CD4-positive, alpha-beta T cell treated with Interferon alpha-2 for 1 hour (primary cell): ENCODE results near the gene MGP.

Experiments
- DNase-seq, 2 donors: peaks; one replicate each; pipeline ENCODE4 v3.0.0-alpha.2; 2020 to 2022

MGP gene

DNA sequence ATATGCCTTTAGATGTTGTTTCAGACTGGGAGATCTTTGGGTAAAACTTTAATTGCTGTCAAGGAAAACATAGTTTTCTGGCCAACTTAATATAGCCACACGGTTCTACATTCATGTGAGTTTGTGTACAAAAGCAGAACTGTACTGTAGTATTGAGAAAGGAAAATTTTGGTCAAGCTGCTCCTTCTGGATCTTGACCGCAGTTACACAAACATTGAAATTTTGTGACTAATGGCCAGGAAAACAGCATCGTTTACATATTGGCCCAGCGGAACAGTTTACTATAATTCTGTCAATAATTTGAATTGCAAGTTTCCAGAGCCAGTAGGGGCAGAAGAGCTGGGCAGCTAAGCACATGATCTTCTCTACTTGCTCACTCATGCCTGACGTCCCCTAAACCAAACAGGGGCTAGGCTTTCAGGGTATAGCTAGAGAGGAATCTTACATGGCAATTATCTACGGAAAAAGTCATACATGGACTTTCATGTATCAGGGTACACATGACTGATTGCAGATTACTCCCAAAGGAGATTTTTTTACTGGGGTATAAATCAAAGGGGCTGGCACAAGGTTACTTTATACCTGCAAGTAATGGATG is 31.0 kb downstream of the MGP start:
- DNase-seq = no peak

DNA sequence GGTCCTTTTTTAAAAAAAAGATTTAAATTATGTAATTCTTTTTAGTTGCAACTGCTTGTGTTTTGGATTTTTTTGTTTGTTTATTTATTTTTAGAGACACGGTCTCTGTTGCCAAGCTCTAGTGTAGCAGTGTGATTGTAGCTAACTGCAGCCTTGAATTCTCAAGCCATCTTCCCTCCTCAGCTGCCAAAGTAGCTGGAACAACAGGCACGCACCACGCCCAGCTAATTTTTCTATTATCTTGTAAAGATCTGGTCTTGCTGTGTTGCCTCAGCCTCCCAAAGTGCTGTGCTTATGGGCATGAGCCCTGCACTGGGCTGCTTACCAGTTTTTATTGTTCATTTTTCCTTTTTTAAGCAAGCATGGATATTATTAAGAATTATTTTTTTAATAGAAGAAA is 31.7 kb downstream of the MGP start:
- DNase-seq = no peak

DNA sequence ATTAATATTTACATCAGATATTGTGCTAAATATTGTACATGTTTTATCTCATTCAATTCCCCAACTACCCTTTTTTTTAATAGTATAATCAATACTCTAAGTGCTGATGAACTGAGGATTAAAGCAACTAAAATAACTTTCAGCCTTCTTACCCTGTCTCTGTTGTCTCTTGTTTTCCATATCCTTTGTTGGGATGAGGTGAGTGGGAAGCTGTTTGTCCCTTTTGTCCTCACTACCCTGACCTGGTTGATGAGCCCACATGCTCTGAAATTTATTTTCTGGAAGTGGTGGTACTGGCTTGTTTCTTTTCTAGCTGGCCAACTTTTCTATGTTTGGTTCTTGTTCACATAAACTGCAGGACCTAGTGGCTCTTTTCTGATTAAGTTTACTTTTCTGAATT is 32.8 kb downstream of the MGP start:
- DNase-seq = no peak

DNA sequence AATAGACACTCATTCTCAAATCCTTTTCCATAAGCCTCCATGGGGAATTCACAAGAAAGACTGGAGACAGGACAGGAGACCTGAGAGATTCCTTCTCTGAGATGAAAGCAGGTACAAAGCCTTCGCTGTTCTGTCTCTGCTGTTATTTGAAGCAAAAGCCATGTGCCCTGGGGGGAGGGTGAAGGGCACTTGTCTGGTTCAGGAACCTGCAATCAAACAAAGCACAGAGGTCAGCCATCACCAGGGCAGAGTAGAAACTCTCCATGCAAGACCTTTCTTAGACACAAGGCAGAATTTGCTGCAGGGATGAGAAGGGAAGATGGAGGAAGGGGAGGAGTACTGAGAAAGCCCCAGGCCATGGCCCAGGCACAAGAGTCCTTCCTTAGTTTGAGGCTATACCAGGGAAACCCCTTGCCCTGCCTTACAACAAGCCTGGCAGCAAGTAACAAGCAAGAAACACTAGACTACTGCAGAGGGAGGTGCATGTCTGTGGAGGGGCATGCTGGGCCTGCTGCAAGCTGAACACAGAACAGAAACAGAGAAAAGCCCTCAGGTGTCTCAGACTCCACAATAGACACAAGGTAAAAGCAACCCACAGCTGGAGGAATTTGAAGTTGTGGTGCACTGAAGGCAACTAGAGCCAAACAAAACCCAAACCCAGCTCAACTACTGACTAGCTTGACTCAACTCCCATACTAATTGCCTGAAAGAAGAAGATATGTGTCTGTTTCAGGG is 34.6 kb downstream of the MGP start:
- no peak for DNase-seq

DNA sequence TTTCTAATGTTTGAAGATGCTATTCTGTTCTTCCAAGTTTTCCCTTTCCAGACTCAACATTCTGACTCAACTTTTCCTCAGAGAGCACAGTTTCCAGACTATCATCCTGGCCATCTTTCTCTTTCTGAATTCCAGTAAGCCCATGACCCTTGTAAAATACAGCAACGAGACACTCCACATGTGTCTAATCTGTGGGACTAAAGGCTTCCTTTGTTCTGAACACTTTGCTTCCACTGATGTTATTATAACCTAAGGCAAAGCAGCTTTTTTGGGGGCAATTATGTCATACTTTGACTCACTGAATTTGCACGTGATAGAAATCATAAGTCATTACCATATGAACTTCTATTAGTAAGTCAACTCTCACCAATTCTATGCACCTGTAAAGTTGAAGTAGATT is 36.0 kb downstream of the MGP start:
- no peak for DNase-seq

DNA sequence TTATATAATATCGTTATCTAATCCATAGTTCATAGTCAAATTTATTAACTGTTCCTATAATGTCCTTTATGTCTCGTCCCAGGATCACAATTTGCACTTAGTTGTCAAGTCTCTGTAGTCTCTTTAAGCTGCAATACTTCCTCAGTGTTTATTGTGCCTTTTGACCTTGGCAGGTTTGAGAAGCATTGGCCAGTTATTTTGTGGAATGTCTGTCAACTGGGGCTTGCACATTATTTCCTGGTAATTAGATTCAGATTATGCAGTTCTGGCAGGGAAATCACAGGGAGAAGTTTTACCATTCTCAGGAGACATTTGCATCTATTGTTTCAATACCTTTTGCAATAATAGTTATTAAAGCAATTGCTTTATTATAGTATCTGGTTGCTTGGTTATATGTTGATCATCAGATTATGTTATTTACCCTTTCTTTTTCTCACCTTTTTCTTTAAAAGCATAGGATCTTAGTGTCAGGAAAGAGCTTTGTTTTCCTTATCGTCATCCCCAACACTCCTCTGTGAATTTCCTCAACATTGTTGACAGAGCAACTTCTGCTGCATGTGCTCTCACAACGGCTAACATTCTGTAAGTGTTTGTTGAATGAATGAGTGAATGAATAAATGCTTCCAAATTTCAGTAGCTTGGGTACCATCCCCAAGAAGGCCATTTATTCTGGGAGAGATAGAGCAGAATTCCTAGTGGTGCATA is 38.6 kb downstream of the MGP start:
- no peak for DNase-seq

DNA sequence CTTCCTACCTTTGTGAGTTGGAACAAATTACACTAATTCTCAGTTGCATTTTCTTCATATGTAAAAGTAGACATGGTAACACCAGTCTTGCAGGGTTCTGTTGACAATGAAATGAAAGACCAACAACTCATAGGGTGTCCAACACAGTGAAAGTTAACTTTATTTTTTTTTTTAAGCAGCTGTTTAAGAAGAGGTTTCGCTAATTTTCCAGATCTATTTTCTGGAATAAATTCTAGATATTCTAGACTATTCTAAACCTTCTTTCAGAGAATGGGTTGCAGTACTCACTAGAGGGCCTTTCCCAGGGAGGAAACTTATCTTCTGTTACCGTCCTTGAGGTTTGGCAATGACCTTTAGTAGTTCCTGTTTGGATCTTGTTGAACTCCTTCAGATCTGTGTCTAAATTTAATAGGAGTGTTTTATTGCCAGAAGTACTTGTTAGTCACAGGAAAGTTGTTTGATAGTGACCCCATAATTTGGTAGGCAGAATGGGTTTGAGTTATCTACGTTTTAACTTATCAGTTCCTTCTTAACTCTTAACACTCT is 39.5 kb downstream of the MGP start:
- no peak for DNase-seq

DNA sequence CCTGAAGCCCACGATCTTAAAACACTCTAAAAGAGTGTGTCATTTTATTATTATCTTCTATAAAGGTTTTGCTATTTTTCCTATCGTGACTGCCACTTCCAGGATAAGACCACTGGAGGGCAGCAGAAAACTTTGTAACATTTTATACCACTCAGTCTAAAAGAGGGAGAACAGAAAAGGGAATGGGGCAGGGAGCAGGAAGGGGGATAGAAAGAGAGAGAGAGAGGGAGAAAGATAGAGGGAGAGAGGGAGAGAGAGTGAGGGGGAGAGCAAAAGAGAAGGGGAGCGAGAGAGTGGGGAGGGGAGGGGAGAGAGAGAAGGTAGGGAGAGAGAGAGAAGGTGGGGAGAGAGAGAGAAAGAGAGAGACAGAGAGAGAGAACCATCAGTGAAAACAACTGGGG is 40.3 kb downstream of the MGP start:
- peak; percentile 52 to 72 for DNase-seq

DNA sequence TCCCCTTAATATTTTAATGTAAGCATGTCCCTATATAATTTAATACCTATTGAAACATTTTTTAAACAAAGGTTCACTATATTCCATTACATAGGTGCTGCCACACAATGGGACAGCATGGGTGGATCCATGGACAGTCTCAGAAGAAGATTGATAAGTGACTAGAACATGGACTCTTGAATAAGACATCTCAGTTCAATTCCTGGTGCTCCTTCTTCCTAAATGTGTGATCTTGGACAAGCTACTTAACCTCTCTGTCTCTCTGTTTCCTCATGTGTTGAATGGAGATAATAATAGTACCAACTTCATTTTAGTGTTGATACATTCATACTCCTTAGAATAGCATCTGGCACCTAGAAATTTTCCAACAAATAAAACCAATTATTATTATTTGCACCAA is 41.3 kb downstream of the MGP start:
- no peak for DNase-seq

DNA sequence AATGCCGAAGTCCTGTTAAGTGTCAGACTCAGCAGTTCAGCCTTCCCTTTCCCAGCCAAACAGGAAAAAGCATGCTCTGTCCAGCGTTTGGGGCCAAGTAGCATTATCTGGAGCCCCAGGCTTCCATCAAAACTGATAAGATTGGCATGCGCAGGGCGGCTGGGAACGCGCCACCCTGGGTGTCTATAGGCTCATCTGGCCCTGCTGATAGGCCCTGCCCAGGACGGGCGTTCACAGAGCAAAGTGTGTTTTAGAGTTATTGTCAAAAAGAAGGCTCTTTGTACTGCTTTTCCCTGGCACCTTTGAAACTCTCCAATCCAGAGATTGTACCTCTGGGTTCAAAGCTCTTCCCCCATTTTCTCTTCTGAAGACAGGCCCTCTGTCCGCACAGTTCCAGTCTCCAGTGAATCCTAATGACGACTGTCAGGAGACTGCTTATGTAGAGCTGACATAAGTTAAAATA is 42.2 kb downstream of the MGP start, which contains the start of gene ART4:
TSS of gene ART4 (minus strand) at position 102 of the 463 bp plus-strand sequence. CDS start 413 bp downstream, outside the sequence.
- DNase-seq = no peak

DNA sequence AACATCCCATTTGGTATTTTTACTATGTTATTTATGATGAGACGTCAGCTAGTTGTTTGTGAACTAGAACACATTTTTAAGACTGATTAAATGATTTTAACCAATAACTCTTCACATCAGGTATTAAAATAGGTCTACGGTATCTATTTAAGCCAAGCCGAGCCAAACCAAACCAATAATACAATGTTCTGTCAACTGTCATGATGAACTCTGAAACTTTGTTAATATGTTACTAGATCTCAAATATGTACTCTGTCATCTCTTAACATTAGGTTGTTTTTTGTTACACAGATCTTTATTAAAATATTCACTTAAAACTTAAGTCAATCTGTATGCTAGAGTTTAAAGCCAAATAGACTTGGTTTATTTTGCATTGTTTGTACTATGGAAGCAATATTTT is 43.3 kb downstream of the MGP start:
- no peak for DNase-seq

DNA sequence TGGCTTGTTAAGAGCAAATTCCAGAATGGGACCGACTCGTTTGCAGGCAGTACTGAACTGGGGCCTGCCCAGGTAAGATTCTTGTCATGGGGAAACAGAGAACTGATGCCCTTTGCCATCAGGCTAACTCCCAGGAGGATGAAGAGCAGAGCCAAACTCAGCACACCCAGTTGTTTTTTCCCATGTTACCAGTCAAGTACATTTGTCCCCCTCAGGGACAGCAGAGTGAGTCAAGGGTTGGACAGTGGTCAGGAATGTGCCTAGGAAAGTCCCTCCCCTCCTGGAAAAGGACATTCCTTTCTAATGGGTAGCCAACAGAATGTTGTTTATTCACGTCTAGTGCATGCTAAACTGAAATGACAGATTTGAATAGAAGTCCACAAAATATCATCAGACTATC is 43.9 kb downstream of the MGP start:
- no peak for DNase-seq

DNA sequence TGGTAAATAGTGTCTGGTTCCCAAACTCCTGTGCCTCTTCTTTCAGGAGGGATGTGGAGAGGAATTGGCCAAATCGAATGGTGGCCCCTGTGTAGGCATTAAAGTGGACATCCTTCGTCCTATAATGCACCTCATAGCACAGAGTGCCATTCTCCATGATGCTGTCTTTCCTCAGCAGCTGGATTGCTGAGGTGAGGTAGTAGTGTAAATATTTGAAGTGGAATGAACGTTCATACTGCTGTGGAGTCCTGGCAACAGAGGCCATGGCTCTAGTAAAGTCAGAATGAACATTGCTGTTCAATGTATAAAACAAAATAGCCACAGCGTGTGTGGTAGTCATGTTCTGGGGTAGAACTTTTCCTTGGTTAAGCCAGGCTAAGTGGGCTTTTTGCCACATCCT is 45.0 kb downstream of the MGP start:
- DNase-seq = no peak

DNA sequence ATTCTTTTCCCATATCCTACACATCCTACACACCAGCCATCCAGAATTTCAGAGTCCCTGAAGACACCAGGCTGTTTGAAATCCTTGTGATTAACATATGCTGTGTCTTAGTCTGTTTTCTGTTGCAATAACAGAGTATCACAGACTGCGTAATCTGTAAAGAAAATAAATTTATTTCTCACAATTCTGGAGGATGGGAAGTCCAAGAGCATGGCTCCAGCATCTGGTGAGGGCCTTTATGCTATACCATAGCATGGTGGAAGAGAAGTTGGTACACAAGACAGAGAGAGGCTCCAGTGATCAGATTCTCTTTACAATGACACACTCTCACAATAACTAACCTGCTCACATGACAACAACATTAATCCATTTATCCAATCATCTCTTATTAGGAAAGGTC is 46.4 kb downstream of the MGP start:
- DNase-seq = no peak

DNA sequence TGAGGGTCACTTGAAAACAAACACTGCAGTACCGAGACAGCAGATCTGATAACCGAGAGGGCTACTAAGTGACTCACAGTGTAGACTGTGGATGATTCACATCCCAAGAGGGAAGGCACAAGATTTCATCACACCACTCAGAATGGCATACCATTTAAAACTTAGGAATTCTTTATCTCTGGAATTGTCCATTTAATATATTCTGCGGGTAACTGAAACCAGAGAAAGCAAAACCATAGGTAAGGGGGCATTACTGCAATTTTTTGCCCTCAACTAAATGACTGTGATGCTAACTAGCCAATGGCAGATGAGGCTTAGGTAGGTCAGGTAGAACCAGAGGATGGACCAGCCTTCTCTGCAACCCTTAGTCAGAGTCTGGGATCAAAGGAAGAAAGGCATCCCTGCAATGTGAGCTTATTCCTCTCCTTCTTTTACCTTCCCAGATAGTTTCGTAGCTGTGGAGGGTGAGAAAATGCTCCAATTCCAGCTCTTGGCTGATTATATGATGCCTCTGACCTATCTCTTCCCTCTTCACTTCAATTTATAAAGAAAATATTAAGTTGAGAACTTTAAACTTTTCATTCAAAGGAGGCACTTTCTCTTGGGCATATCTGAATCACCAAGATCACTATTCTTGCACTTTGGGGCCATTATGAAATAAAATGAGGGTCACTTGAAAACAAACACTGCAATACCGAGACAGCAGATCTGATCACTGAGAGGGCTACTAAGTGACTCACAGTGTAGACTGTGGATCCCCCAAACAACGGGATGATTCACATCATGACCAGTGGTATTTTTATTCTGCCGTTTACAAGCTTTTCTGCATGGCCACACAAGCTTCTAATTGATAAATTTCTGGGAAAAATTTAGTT is 49.1 kb downstream of the MGP start:
- DNase-seq = no peak

DNA sequence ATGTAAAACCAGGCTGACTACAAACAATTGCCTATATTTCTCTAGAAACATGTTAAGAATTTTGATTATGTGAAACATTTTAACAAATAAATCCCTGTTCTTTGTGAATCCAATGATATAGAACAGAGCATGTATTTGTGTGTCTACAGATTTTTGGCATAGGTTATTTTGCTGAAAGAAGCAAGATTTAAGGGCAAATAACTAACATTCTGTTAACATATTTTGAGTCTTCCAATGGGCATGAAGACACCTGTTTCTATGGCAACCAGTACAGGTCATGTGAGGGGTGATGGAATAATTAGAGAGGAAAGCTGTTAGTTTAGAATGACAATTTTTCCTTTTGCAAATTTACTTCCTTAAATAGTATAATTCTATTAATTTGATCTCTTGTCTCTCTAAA is 51.1 kb downstream of the MGP start:
- no peak for DNase-seq

DNA sequence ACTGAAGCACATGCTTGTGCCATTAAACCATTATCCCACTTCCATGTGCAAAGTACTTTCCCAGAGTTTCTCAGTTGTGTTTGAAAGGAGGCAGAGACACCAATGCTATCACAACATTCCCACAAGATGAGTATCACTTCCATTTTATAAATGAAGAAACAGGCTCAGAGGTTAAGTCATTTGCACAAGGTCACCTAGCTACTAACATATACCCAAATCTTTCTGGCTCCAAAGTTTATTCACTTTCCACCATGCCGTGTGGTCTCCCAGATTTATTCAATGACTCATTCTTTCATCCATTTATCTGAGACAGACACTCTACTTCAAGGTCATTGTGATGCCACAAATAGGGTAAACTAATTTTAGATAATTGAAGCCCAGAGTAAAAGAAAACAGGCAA is 51.7 kb downstream of the MGP start:
- no peak for DNase-seq

DNA sequence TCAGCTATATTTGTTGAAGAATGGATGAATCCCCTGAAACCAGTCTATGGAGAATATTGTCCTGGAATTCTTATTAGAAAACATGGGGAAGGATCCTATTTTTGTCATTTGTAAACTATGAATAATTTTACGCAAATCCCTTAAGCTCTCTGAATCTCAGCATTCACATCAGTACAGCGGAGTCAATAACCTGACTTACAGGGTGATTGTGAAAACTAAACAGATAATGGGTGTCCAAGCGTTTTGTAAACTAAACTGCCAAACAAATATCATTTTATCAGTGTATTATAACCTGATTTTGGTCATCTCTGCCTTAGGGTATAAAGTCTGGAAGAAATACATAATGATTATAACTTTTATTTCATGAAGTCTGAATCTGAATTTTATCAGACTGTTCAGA is 52.3 kb downstream of the MGP start:
- DNase-seq = no peak
